ENCODE results near the gene HMG20A.

DNA sequence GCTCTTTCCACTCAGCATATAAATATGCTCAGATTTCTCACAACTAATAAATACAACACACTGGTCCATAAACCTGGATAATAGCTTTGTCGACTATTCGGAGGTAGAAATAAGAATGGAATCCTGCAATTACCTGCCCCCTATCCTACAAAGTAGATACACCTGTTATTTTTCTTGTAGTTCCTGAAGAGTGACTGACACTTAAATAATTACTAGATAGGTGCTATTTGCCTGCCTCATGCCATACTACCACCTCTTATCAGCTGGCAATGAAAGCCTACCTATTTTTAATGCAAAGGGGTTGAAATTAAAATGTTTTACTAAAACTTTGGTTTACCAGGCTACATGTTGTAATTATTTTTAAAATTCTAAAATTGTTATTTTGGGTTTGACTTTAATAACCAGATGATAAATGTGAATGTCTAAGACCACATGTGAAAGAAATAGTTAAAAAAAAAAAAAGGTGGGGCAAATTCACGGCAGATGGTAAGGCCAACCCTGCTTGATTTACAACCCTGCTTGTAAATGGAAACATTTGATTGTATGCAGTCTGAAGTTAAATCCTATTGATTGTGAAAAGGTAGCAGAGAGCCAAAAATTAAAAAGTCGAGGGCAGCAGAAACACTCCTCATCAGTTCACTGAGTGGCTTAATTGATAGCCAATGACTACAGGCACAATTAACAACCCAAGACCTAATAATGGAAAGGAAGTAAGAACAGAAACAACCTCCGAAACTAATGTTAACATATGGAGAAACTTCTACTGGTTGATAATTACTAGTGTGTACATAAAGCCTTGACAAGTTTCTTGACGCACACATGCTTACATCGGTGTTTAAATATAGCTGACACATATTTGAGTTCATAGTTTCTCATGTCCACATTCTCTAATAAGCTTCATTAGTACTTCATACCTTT, 9.7 kb upstream of the HMG20A start:
- TF ChIP-seq SMC3 (IDR thresholded peaks at IDR 0.05; ENCODE audit: low read length), result no peak
- TF ChIP-seq JUNB (CRISPR knock-in tag; IDR thresholded peaks at IDR 0.05; ENCODE audit: borderline replicate concordance), result no peak
- TF ChIP-seq SMAD1 (CRISPR knock-in tag; IDR thresholded peaks at IDR 0.05; ENCODE audit: borderline replicate concordance, low read depth), result no peak
- TF ChIP-seq EZH2 (conservative IDR thresholded peaks at IDR 0.05; ENCODE audit: low read depth, low read length), result no peak
- TF ChIP-seq, protein P1, sequence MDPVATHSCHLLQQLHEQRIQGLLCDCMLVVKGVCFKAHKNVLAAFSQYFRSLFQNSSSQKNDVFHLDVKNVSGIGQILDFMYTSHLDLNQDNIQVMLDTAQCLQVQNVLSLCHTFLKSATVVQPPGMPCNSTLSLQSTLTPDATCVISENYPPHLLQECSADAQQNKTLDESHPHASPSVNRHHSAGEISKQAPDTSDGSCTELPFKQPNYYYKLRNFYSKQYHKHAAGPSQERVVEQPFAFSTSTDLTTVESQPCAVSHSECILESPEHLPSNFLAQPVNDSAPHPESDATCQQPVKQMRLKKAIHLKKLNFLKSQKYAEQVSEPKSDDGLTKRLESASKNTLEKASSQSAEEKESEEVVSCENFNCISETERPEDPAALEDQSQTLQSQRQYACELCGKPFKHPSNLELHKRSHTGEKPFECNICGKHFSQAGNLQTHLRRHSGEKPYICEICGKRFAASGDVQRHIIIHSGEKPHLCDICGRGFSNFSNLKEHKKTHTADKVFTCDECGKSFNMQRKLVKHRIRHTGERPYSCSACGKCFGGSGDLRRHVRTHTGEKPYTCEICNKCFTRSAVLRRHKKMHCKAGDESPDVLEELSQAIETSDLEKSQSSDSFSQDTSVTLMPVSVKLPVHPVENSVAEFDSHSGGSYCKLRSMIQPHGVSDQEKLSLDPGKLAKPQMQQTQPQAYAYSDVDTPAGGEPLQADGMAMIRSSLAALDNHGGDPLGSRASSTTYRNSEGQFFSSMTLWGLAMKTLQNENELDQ (CRISPR knock-in tag; IDR thresholded peaks at IDR 0.05; ENCODE audit: borderline replicate concordance), result no peak
- no peak for TF ChIP-seq HIVEP1 (CRISPR knock-in tag; IDR thresholded peaks at IDR 0.05)
- no peak for TF ChIP-seq KDM3A (CRISPR knock-in tag; IDR thresholded peaks at IDR 0.05; ENCODE audit: low read depth)
- TF ChIP-seq RAD21 (CRISPR knock-in tag; IDR thresholded peaks at IDR 0.05), result no peak
- no peak for TF ChIP-seq SIN3B (IDR thresholded peaks at IDR 0.05; ENCODE audit: low read length)

Measured in HepG2 (cell line).